K562 (cell line): ENCODE results near the gene ZZZ3. TPM values are rescaled to one million over a fixed set of nuclear protein-coding genes. Genes with fewer than 3 reads are reported as not detected.

ENCODE experiments used
- ATAC-seq: fragments of 200-7000 bp; cut with Tn5 transposase; 3 replicates; pipeline ENCODE4 v1.9.1; 2020; ENCODE audit warnings: moderate library complexity
- BruUV-seq: library from RNA; stranded (reverse); fragments of 400-500 nt; replicated peaks from 2 replicates; lab custom pipeline; 2021; lab: Mats Ljungman, UMichigan
- CTCF ChIA-PET: fragments of 300-600 bp; formaldehyde crosslinking; extraction: SDS; loops from one replicate; lab custom pipeline; 2021; ENCODE audit warnings: low intra/inter-chr PET ratio; lab: Yijun Ruan, JAX
- POLR2A ChIA-PET: fragments of 300-600, 350-650 bp; sonication (Branson Sonifier 250); formaldehyde crosslinking; extraction: SDS; loops from one replicate; lab custom pipeline; 2021; ENCODE audit warnings: antibody characterized with exemption, inconsistent platforms; lab: Yijun Ruan, JAX
- DNase-seq, 4 experiments: peaks; one replicate each; pipeline versions ENCODE4 v3.0.0 to v3.0.0-alpha.2; 2011 to 2018; ENCODE audit warnings: low spot score in 3 of 4, mixed read lengths in 3 of 4; ENCODE audit errors: extremely low read depth in 1 of 4
- FAIRE-seq: peaks from 2 replicates; lab custom pipeline; 2011; peaks lifted over from hg19 to GRCh38; lab: Jason Lieb, UNC
- H2AFZ ChIP-seq: 2 replicates; pipeline ENCODE4 v1.6.0; 2011; ENCODE audit warnings: low read depth, low read length, control low read depth, inconsistent platforms
- H3K27ac ChIP-seq: fragments of 200-600 bp; 3 replicates; pipeline ENCODE4 v1.8.0; 2011; ENCODE audit warnings: low read depth, mild to moderate bottlenecking, control low read depth, inconsistent platforms, low read length, moderate library complexity, mixed read lengths; ENCODE audit errors: extremely low read depth
- H3K27me3 ChIP-seq, 2 experiments: fragments of 300-600 bp in 1 of 2; 2 replicates in 1 of 2; 3 replicates in 1 of 2; pipeline versions ENCODE4 v1.6.0 to v1.8.0; 2011; ENCODE audit warnings: inconsistent platforms in 2 of 2, low read length in 2 of 2, mild to moderate bottlenecking in 1 of 2, mixed read lengths in 1 of 2, moderate library complexity in 1 of 2; ENCODE audit not compliant: control insufficient read depth in 2 of 2, insufficient read depth in 2 of 2
- H3K36me3 ChIP-seq: fragments of 300-600 bp; 3 replicates; pipeline ENCODE4 v1.8.0; 2011; ENCODE audit warnings: mild to moderate bottlenecking, low read length, inconsistent platforms; ENCODE audit not compliant: control insufficient read depth, insufficient read depth
- H3K4me1 ChIP-seq, 2 experiments: fragments of 200-600 bp in 1 of 2; replicated peaks in 1 of 2; 2 replicates in 1 of 2; 3 replicates in 1 of 2; pipeline versions ENCODE4 v1.5.1 to v1.8.0; 2011; ENCODE audit warnings: inconsistent platforms in 2 of 2, low read length in 2 of 2, mild to moderate bottlenecking in 1 of 2, mixed read lengths in 1 of 2, moderate library complexity in 1 of 2; ENCODE audit not compliant: control insufficient read depth in 2 of 2, insufficient read depth in 2 of 2
- H3K4me2 ChIP-seq: 2 replicates; pipeline ENCODE4 v1.6.1; 2011; ENCODE audit warnings: low read length, control low read depth, inconsistent platforms, mixed read lengths; ENCODE audit not compliant: insufficient read depth
- H3K4me3 ChIP-seq: fragments of 200-600 bp; sonication (generic), shearing (Covaris generic); 2 replicates; pipeline ENCODE4 v1.5.1; 2016; ENCODE audit warnings: control low read depth, inconsistent platforms
- H3K79me2 ChIP-seq: fragments of 200-600 bp; 3 replicates; pipeline ENCODE4 v1.8.0; 2011; ENCODE audit warnings: low read length, inconsistent platforms; ENCODE audit not compliant: control insufficient read depth, insufficient read depth
- H3K9ac ChIP-seq, 2 experiments: 2 replicates each; pipeline versions ENCODE4 v1.6.0 to v1.6.1; 2011; ENCODE audit warnings: low read depth in 2 of 2, low read length in 2 of 2, control low read depth in 1 of 2, inconsistent platforms in 1 of 2, mild to moderate bottlenecking in 1 of 2, mixed read lengths in 1 of 2; ENCODE audit not compliant: insufficient read depth in 1 of 2
- H3K9me1 ChIP-seq: one replicate; pipeline ENCODE4 v1.6.0; 2011; ENCODE audit warnings: inconsistent platforms, mild to moderate bottlenecking, low read length, moderate library complexity; ENCODE audit not compliant: control insufficient read depth, insufficient read depth
- H3K9me3 ChIP-seq: replicated peaks from 2 replicates; pipeline ENCODE4 v1.5.1; 2011; ENCODE audit warnings: low read depth, low read length, inconsistent platforms; ENCODE audit not compliant: control insufficient read depth, insufficient read depth
- H4K20me1 ChIP-seq: replicated peaks from 2 replicates; pipeline ENCODE4 v1.6.1; 2011; ENCODE audit warnings: low read length, inconsistent platforms, mixed read lengths; ENCODE audit not compliant: control insufficient read depth, insufficient read depth
- CBFA2T2 ChIP-seq: fragments of 450-650 bp; conservative IDR thresholded peaks from 2 replicates; pipeline ENCODE4 v1.6.1; 2017; ENCODE audit warnings: mild to moderate bottlenecking
- CTBP1 ChIP-seq: fragments of 450-650 bp; IDR thresholded peaks from 2 replicates; pipeline ENCODE4 v1.6.1; 2016; ENCODE audit warnings: borderline replicate concordance
- ELF4 ChIP-seq: fragments of 450-650 bp; formaldehyde crosslinking; IDR thresholded peaks from 2 replicates; pipeline ENCODE4 v1.4.0; 2022; ENCODE audit warnings: missing genetic modification characterization
- KLF6 ChIP-seq: fragments of 250-450 bp; sonication (Bioruptor Pico); IDR thresholded peaks from 2 replicates; pipeline ENCODE4 v1.4.0; 2020; ENCODE audit warnings: mild to moderate bottlenecking, moderate library complexity, borderline replicate concordance
- NELFE ChIP-seq: IDR thresholded peaks from 2 replicates; pipeline ENCODE4 v1.6.1; 2011; ENCODE audit warnings: mild to moderate bottlenecking; ENCODE audit not compliant: insufficient read depth, insufficient read length
- PCBP1 ChIP-seq: fragments of 200-400 bp; formaldehyde crosslinking; IDR thresholded peaks from 2 replicates; pipeline ENCODE4 v1.6.1; 2018; ENCODE audit warnings: mild to moderate bottlenecking, low read depth, low read length; ENCODE audit not compliant: poor library complexity, severe bottlenecking
- TFAM ChIP-seq: fragments of 250-450 bp; sonication (Bioruptor Pico); conservative IDR thresholded peaks from 2 replicates; pipeline ENCODE4 v1.5.0; 2021; ENCODE audit warnings: mild to moderate bottlenecking, moderate library complexity
- ZNF184 ChIP-seq: sonication (generic); formaldehyde crosslinking; IDR thresholded peaks from 2 replicates; pipeline ENCODE4 v1.5.0; 2020; ENCODE audit warnings: missing genetic modification reagents
- ZNF232 ChIP-seq: sonication (generic); formaldehyde crosslinking; IDR thresholded peaks from 2 replicates; pipeline ENCODE4 v1.8.0; 2022; ENCODE audit warnings: mild to moderate bottlenecking, missing genetic modification reagents
- ZNF239 ChIP-seq: fragments of 250-450 bp; sonication (Bioruptor Pico); IDR thresholded peaks from 2 replicates; pipeline ENCODE4 v1.4.0; 2020; ENCODE audit warnings: mild to moderate bottlenecking
- ZNF354B ChIP-seq: fragments of 250-450 bp; sonication (Bioruptor Pico); IDR thresholded peaks from 2 replicates; pipeline ENCODE4 v1.4.0; 2020
- WGBS: fragments of 100-300 bp; shearing (Covaris generic); methylation state at CpG from one replicate; pipeline ENCODE4 v1.1.6; 2016; ENCODE audit warnings: low coverage, mixed read lengths; ENCODE audit not compliant: insufficient coverage; ENCODE audit errors: missing lambda C conversion rate; 5-methylcytosine and 5-hydroxymethylcytosine counted together
- in situ Hi-C: fragments of 300-500 bp; cut with MboI; formaldehyde crosslinking; loops from 4 replicates; pipeline ENCODE4 v1.15.0; 2018; ENCODE audit warnings: inconsistent platforms, mixed read lengths
- intact Hi-C: fragments of 100-400 bp; cut with micrococcal nuclease; formaldehyde crosslinking; loops from 2 replicates; pipeline ENCODE4 v1.14.2; 2022
- polyA plus RNA-seq, 8 experiments: library from polyadenylated mRNA; depleted of rRNA in 4 of 8; stranded (reverse) in 5 of 8; unstranded in 3 of 8; fragments of >200 nt; fragmentation: Nextera tagmentation in 2 of 8; fragmentation: Illumina TruSeq in 1 of 8; extraction: Ambion mirVana in 2 of 8; extraction: Trizol in 1 of 8; gene quantifications; 2 replicates each; pipeline versions ENCODE4 v1.2.1 to v1.2.3, GENCODE V29; 2011 to 2014; ENCODE audit warnings: inconsistent platforms in 1 of 8, missing spikeins in 1 of 8
- total RNA-seq, 7 experiments: library from RNA; depleted of rRNA in 6 of 7; stranded (reverse); fragments of >200 nt in 6 of 7; fragmentation: Illumina TruSeq in 2 of 7; extraction: Trizol in 2 of 7; gene quantifications; 2 replicates each; pipeline versions ENCODE4 v1.2.1 to v1.2.3, GENCODE V29; 2011 to 2021; ENCODE audit warnings: low replicate concordance in 1 of 7
- TF ChIP-seq, protein P1 (sequence below): fragments of 250-450 bp; sonication (Bioruptor Pico); IDR thresholded peaks from 2 replicates; pipeline ENCODE4 v1.5.0; 2022; ENCODE audit warnings: mild to moderate bottlenecking
- TF ChIP-seq, protein P2 (sequence below): sonication (generic); formaldehyde crosslinking; IDR thresholded peaks from 2 replicates; pipeline ENCODE4 v1.8.0; 2022; ENCODE audit warnings: missing genetic modification reagents, mild to moderate bottlenecking, borderline replicate concordance
- TF ChIP-seq, protein P3 (sequence below): IDR thresholded peaks from 2 replicates; pipeline ENCODE4 v1.6.1; 2016; ENCODE audit warnings: missing genetic modification characterization, missing compliant biosample characterization
- TF ChIP-seq, protein P4 (sequence below): fragments of 250-450 bp; sonication (Bioruptor Pico); IDR thresholded peaks from 2 replicates; pipeline ENCODE4 v1.4.0; 2020; ENCODE audit warnings: mild to moderate bottlenecking, moderate library complexity, borderline replicate concordance

The ZZZ3 gene
- total and polyA plus RNA-seq, 9 of the 15 experiments (the other 6 are each of a cell fraction or from before 2014, with no cell fraction given): 13.9 to 64.0 (median 36.7) TPM

DNA sequence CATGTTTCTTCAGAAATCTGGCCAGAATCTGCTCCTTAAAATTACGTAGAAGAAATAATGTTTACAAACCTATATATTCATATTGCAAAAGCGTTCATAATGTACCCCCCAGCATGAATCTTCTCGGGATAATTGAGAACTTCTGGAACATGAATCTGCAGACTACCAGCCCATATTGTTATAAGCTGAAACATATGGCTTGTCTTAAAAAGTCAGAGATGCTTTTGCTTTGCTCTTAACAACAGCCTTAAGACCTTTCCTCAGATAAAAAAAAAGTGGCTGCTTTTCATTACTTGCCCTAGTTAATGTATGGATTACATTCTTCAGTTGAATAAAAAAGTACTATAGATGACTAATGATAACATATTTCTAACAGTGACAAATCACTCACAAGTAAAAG, 15.0 kb upstream of the ZZZ3 start:
- no peaks in the 10 kb centered on the region for H3K9me1 ChIP-seq
- H3K4me2 ChIP-seq: no peak overlapping the region
- POLR2A ChIA-PET: no interaction called here
- H3K79me2 ChIP-seq: no peaks in the 10 kb centered on the region
- peaks cover 18% of the 10 kb centered on the region; the same call in 1 of the 3 replicates for H3K36me3 ChIP-seq
- no peak overlapping the region for H2AFZ ChIP-seq
- FAIRE-seq: no peak
- in situ Hi-C loops: no loop called here
- CTCF ChIA-PET: no interaction called here
- no peak overlapping the region for H3K27ac ChIP-seq
- no peak overlapping the region for H3K9ac ChIP-seq
- ATAC-seq: no peak
- BruUV-seq: no TSS peak
- no peak overlapping the region for H3K4me3 ChIP-seq
- H3K4me1 ChIP-seq: no peaks in the 10 kb centered on the region
- H3K27me3 ChIP-seq: no peaks in the 10 kb centered on the region
- no peaks in the 10 kb centered on the region for H4K20me1 ChIP-seq
- intact Hi-C loops: no loop called here
- no peaks in the 10 kb centered on the region for H3K9me3 ChIP-seq
- WGBS: 97% methylated on average over 3 of the region's 3 CpGs
- no peak for DNase-seq
- TF ChIP-seq ZNF232 (CRISPR knock-in tag): no peak
- TF ChIP-seq ZNF354B (CRISPR knock-in tag): no peak
- TF ChIP-seq, protein P1, sequence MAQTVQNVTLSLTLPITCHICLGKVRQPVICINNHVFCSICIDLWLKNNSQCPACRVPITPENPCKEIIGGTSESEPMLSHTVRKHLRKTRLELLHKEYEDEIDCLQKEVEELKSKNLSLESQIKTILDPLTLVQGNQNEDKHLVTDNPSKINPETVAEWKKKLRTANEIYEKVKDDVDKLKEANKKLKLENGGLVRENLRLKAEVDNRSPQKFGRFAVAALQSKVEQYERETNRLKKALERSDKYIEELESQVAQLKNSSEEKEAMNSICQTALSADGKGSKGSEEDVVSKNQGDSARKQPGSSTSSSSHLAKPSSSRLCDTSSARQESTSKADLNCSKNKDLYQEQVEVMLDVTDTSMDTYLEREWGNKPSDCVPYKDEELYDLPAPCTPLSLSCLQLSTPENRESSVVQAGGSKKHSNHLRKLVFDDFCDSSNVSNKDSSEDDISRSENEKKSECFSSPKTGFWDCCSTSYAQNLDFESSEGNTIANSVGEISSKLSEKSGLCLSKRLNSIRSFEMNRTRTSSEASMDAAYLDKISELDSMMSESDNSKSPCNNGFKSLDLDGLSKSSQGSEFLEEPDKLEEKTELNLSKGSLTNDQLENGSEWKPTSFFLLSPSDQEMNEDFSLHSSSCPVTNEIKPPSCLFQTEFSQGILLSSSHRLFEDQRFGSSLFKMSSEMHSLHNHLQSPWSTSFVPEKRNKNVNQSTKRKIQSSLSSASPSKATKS (CRISPR knock-in tag): no peak
- no peak for TF ChIP-seq CBFA2T2
- TF ChIP-seq, protein P2, sequence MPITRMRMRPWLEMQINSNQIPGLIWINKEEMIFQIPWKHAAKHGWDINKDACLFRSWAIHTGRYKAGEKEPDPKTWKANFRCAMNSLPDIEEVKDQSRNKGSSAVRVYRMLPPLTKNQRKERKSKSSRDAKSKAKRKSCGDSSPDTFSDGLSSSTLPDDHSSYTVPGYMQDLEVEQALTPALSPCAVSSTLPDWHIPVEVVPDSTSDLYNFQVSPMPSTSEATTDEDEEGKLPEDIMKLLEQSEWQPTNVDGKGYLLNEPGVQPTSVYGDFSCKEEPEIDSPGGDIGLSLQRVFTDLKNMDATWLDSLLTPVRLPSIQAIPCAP (CRISPR knock-in tag): no peak
- TF ChIP-seq PCBP1: no peak
- TF ChIP-seq ZNF239: no peak
- TF ChIP-seq, protein P3, sequence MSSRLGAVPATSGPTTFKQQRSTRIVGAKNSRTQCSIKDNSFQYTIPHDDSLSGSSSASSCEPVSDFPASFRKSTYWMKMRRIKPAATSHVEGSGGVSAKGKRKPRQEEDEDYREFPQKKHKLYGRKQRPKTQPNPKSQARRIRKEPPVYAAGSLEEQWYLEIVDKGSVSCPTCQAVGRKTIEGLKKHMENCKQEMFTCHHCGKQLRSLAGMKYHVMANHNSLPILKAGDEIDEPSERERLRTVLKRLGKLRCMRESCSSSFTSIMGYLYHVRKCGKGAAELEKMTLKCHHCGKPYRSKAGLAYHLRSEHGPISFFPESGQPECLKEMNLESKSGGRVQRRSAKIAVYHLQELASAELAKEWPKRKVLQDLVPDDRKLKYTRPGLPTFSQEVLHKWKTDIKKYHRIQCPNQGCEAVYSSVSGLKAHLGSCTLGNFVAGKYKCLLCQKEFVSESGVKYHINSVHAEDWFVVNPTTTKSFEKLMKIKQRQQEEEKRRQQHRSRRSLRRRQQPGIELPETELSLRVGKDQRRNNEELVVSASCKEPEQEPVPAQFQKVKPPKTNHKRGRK (tag): no peak
- TF ChIP-seq CTBP1: no peak
- TF ChIP-seq KLF6 (CRISPR knock-in tag): no peak
- TF ChIP-seq ELF4 (CRISPR knock-in tag): no peak
- TF ChIP-seq ZNF184 (CRISPR knock-in tag): no peak
- TF ChIP-seq, protein P4, sequence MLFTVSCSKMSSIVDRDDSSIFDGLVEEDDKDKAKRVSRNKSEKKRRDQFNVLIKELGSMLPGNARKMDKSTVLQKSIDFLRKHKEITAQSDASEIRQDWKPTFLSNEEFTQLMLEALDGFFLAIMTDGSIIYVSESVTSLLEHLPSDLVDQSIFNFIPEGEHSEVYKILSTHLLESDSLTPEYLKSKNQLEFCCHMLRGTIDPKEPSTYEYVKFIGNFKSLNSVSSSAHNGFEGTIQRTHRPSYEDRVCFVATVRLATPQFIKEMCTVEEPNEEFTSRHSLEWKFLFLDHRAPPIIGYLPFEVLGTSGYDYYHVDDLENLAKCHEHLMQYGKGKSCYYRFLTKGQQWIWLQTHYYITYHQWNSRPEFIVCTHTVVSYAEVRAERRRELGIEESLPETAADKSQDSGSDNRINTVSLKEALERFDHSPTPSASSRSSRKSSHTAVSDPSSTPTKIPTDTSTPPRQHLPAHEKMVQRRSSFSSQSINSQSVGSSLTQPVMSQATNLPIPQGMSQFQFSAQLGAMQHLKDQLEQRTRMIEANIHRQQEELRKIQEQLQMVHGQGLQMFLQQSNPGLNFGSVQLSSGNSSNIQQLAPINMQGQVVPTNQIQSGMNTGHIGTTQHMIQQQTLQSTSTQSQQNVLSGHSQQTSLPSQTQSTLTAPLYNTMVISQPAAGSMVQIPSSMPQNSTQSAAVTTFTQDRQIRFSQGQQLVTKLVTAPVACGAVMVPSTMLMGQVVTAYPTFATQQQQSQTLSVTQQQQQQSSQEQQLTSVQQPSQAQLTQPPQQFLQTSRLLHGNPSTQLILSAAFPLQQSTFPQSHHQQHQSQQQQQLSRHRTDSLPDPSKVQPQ (CRISPR knock-in tag): no peak
- TF ChIP-seq NELFE: no peak
- no peak for TF ChIP-seq TFAM (CRISPR knock-in tag)
